SK-N-DZ (cell line): ENCODE measurements around the gene RBBP8NL.

ENCODE experiments used
- DNase-seq: peaks from one replicate; pipeline ENCODE4 v3.0.0-alpha.2; 2015; ENCODE audit warnings: low spot score

RBBP8NL gene

GRCh38 chr20:62363920-62364851 lies 63.2 kb downstream of the RBBP8NL start:
- DNase-seq = no peak

GRCh38 chr20:62362991-62363919 lies 64.1 kb downstream of the RBBP8NL start:
- DNase-seq = peak; percentile 59

GRCh38 chr20:62362590-62362940 lies 64.8 kb downstream of the RBBP8NL start:
- DNase-seq = no peak

GRCh38 chr20:62361799-62362589 lies 65.3 kb downstream of the RBBP8NL start:
- DNase-seq = no peak

GRCh38 chr20:62360854-62361798 lies 66.2 kb downstream of the RBBP8NL start:
- DNase-seq = no peak
